RWPE1 (cell line): ENCODE data around the gene DNM3.

Experiments
- CTCF ChIA-PET: fragments of 350-600 bp; sonication (Branson Sonifier 250); formaldehyde crosslinking; extraction: SDS; loops from one replicate; lab custom pipeline; 2021; lab: Yijun Ruan, JAX
- POLR2A ChIA-PET: fragments of 400-600 bp; formaldehyde crosslinking; extraction: SDS; loops from one replicate; lab custom pipeline; 2020; ENCODE audit warnings: antibody characterized with exemption; ENCODE audit not compliant: low non-redundant PET; lab: Yijun Ruan, JAX
- DNase-seq: peaks from one replicate; pipeline ENCODE4 v3.0.0; 2012; ENCODE audit warnings: low spot score
- H3K27ac ChIP-seq: fragments of 450-650 bp; 2 replicates; pipeline ENCODE4 v1.5.1; 2017
- TF ChIP-seq, protein P1 (sequence below): fragments of 450-650 bp; conservative IDR thresholded peaks from 2 replicates; pipeline ENCODE4 v1.5.1; 2017; ENCODE audit warnings: low read depth, mild to moderate bottlenecking

The DNM3 gene

DNA sequence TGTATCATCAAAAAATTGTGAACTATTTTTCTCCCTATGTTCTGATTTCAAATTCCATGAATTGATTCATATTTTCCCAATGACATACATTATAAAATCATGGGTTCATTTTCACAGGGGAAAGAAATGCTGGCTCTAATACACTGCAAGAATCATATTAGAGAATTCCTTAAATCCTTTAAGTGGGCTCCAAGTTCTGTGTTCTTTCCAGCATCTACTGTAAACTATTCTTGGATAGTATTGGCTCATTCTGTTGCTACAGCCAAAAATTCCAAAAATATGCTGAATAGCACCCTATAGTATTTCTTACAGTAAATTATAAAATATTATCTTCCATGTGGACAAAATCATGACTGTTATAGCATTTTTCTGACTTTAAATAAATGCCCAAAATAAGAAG, 560.2 kb downstream of the DNM3 start:
- ChIA-PET POLR2A (no interaction called here), CTCF (interaction anchor here (0.6 to 0.7 kb wide), 2 partner anchors 363 to 1572 kb away, joined by 3 to 4 read pairs; no protein-coding TSS in a partner anchor)
- no peak overlapping the region for H3K27ac ChIP-seq
- no peak for DNase-seq
- TF ChIP-seq, protein P1, sequence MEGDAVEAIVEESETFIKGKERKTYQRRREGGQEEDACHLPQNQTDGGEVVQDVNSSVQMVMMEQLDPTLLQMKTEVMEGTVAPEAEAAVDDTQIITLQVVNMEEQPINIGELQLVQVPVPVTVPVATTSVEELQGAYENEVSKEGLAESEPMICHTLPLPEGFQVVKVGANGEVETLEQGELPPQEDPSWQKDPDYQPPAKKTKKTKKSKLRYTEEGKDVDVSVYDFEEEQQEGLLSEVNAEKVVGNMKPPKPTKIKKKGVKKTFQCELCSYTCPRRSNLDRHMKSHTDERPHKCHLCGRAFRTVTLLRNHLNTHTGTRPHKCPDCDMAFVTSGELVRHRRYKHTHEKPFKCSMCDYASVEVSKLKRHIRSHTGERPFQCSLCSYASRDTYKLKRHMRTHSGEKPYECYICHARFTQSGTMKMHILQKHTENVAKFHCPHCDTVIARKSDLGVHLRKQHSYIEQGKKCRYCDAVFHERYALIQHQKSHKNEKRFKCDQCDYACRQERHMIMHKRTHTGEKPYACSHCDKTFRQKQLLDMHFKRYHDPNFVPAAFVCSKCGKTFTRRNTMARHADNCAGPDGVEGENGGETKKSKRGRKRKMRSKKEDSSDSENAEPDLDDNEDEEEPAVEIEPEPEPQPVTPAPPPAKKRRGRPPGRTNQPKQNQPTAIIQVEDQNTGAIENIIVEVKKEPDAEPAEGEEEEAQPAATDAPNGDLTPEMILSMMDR: no peak

DNA sequence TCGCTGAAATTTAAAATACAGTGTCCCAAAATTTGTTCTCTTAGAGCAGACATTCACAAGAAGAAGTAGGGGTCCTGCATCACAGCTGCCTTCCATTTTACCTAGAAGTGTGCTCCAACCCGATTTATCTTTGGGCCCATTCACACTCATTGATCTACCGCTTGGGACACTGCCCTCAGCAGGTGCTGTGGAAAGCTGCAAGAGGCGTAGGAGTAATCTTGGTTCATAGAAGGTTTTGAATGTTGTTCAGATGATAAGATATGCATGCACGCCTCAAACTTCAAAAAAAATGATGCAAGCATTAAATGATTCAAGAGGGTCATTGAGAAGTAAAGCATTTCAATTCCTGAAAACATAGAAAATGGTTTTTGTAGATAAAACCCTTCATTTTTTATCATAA, 560.6 kb downstream of the DNM3 start:
- no peak for DNase-seq
- POLR2A ChIA-PET: no interaction called here
- no peak overlapping the region for H3K27ac ChIP-seq
- TF ChIP-seq, protein P1: no peak
- CTCF ChIA-PET: interaction anchor here (0.7 kb wide), 1 partner anchor 363 kb away, joined by 3 read pairs; no protein-coding TSS in a partner anchor

DNA sequence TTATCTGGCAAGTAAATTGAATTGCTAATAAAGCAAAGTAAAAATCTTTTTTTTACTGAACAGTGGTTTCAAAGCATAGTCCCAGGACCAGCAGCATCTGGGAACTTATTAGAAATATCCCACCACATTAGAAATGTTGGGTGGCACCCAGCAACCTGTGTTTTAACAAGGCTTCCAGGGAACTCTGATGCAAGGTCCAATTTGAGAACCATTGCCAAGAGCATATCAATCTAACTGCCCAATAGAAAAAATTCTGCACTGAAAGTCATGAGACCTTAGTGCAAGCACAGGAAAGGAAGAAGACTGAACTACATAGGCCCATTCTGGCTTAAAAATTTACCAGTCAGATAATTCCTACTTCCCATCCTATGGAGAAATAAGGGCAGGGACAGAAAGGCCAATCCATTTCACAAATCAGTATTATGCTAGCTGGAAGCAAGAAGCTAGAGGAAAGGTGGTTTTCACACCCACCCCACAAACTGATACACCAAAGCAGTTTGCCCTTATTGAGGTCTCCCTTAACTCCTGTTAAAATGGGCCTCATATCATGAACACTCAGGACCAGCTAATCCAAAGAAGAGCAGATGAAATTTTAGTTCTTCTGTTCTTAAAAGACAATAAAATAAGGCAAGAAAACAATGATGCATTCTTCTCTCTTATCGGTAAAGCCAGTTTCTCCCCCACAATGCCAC, 561.7 kb downstream of the DNM3 start:
- ChIA-PET CTCF (interaction anchor here (0.6 kb wide), 3 partner anchors 17 to 217 kb away, joined by 3 to 5 read pairs (median 4); no protein-coding TSS in a partner anchor), POLR2A (no interaction called here)
- no peak for DNase-seq

DNA sequence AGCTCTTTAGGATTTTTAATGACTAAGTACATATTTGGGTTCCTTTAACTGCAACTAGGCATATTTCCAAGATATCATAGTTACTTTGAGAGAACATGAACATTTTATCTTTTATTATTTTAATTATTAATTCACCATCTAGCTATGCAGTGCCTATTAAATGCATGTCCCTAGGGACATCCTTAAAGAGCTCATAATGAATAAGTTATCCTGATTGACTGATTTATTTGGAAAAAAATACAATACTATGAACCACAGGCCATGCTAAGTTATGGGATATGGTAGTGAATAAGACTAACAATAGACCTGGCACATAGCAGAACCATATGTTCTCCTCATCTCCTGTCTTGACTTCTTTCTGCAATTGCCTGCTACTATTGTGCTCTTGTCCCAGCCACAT, 562.8 kb downstream of the DNM3 start:
- ChIA-PET CTCF (no interaction called here), POLR2A (no interaction called here)
- TF ChIP-seq, protein P1: no peak
- no peak overlapping the region for H3K27ac ChIP-seq
- DNase-seq: no peak

More for the DNA sequence above, 561.7 kb downstream of the DNM3 start:
- TF ChIP-seq, protein P1: no peak
- H3K27ac ChIP-seq: no peak overlapping the region

DNA sequence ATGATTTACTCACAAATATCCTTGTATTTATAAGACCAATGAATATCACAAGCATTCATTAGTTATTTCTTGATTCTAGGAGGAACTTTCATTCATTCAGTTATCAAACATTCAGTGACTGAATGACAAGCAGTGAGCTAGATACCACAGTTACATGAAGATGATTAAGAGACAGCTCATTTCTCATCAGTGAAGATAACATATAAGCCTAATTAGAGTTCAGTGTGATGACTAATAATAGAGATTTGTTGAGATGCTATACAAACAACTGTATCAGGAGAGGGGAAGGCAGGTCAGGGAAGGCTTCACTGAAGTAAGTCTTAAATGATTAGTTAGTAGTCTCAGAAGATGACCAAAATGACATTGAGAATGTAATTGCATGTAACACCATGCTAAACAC, 564.6 kb downstream of the DNM3 start:
- no peak for DNase-seq
- TF ChIP-seq, protein P1: no peak
- ChIA-PET POLR2A (no interaction called here), CTCF (interaction anchor here (0.7 kb wide), 1 partner anchor 125 kb away, joined by 4 read pairs; no protein-coding TSS in a partner anchor)
- no peak overlapping the region for H3K27ac ChIP-seq

DNA sequence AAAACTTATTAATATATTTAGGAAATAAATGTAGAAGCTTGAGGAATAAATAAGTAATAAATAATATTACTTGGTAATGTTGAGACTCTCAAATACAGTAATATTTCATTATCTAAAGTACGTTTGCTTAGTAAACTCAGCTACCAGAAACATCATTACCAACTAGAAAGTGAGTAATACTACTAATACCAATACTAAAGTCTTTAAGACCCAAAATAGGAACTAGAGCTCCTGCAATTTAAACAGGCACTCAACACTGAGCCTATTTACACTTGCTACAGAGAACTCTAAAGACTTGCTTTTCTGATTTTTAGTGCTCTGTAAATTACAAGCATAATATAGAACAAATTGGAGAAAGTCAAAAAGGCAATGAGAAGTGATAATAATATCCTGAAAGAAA, 565.7 kb downstream of the DNM3 start:
- POLR2A ChIA-PET: no interaction called here

More for the DNA sequence above, 565.7 kb downstream of the DNM3 start:
- no peak for DNase-seq
- CTCF ChIA-PET: no interaction called here
- TF ChIP-seq, protein P1: no peak
- no peak overlapping the region for H3K27ac ChIP-seq
